ENCODE results near the gene TUSC2. TPM values are rescaled to one million over a fixed set of nuclear protein-coding genes. Genes with fewer than 3 reads are reported as not detected.

Gene TUSC2
- total and polyA plus RNA-seq, 2 of the 13 experiments (the other 11 are each of a cell fraction or from before 2014, with no cell fraction given): 36.7 to 39.1 TPM

- no peak; the same call in 1 of the 2 replicates for TF ChIP-seq PRDM10 (CRISPR knock-in tag; IDR thresholded peaks at IDR 0.05; ENCODE audit: low read depth)
- TF ChIP-seq DMAP1 (CRISPR knock-in tag; IDR thresholded peaks at IDR 0.05): peak; percentile 87
- peak; percentile 96 for TF ChIP-seq IRX3 (CRISPR knock-in tag; IDR thresholded peaks at IDR 0.05; ENCODE audit: borderline replicate concordance, low read depth)
- TF ChIP-seq ATF1 (CRISPR knock-in tag; IDR thresholded peaks at IDR 0.05): peak; percentile 90
- no peak for TF ChIP-seq ZNF207 (IDR thresholded peaks at IDR 0.05; ENCODE audit: borderline replicate concordance)
- TF ChIP-seq NFAT5 (CRISPR knock-in tag; IDR thresholded peaks at IDR 0.05): peak; percentile 99
- peak; percentile 80 for TF ChIP-seq ZNF335 (CRISPR knock-in tag; IDR thresholded peaks at IDR 0.05)
- TF ChIP-seq MATR3 (CRISPR knock-in tag; IDR thresholded peaks at IDR 0.05): no peak
- TF ChIP-seq ZBTB14 (CRISPR knock-in tag; IDR thresholded peaks at IDR 0.05): peak; percentile 40
- peak; percentile 96 for TF ChIP-seq SAP130 (CRISPR knock-in tag; IDR thresholded peaks at IDR 0.05; ENCODE audit: low read depth)
- peak; percentile 90; the same call in 1 of the 2 replicates for TF ChIP-seq ZSCAN21 (CRISPR knock-in tag; IDR thresholded peaks at IDR 0.05; ENCODE audit: borderline replicate concordance)
Measured at GRCh38 chr3:50350527-50351322, 22.7 kb upstream of the TUSC2 start, which contains the start of the genes CYB561D2 and NPRL2 (continued).

All from HepG2 (cell line).